K562 (cell line): ENCODE data around the gene BRSK1. TPM values are rescaled to one million over a fixed set of nuclear protein-coding genes. Genes with fewer than 3 reads are reported as not detected.

Source experiments
- BCLAF1 ChIP-seq, 2 experiments: fragments of 450-650 bp in 1 of 2; IDR thresholded peaks; 2 replicates each; pipeline ENCODE4 v1.6.1; 2011 to 2017; ENCODE audit warnings: low read depth in 2 of 2, antibody characterized with exemption in 1 of 2, borderline replicate concordance in 1 of 2, low read length in 1 of 2, mild to moderate bottlenecking in 1 of 2, mixed read lengths in 1 of 2; ENCODE audit not compliant: control insufficient read depth in 1 of 2
- CHD4 ChIP-seq: fragments of 200-600 bp; sonication (generic); IDR thresholded peaks from 3 replicates; pipeline ENCODE4 v1.6.1; 2012; ENCODE audit warnings: low read depth, mild to moderate bottlenecking, mixed read lengths, low read length, inconsistent platforms; ENCODE audit not compliant: insufficient read depth, insufficient replicate concordance, poor library complexity, severe bottlenecking
- ILK ChIP-seq: fragments of 450-650 bp; IDR thresholded peaks from 2 replicates; pipeline ENCODE4 v1.6.1; 2016; ENCODE audit warnings: missing genetic modification characterization, low read depth, mild to moderate bottlenecking, missing compliant biosample characterization, moderate library complexity, borderline replicate concordance
- PURB ChIP-seq: sonication (generic); formaldehyde crosslinking; IDR thresholded peaks from 2 replicates; pipeline ENCODE4 v1.9.0; 2021; ENCODE audit warnings: low read depth, mild to moderate bottlenecking, missing genetic modification reagents
- THAP7 ChIP-seq: fragments of 250-450 bp; sonication (Bioruptor Pico); IDR thresholded peaks from 2 replicates; pipeline ENCODE4 v1.5.0; 2021
- ZBTB2 ChIP-seq: fragments of 450-650 bp; IDR thresholded peaks from 2 replicates; pipeline ENCODE4 v1.6.1; 2016; ENCODE audit warnings: antibody characterized with exemption
- ZBTB40 ChIP-seq, 2 experiments: fragments of 450-650 bp in 1 of 2; sonication (generic) in 1 of 2; formaldehyde crosslinking in 1 of 2; IDR thresholded peaks; 2 replicates each; pipeline versions ENCODE4 v1.7.1 to v1.9.0; 2016 to 2022; ENCODE audit warnings: inconsistent platforms in 1 of 2, mild to moderate bottlenecking in 1 of 2, missing genetic modification reagents in 1 of 2
- ZNF175 ChIP-seq: fragments of 200-800 bp; sonication (Bioruptor generic); IDR thresholded peaks from 2 replicates; pipeline ENCODE4 v1.6.1; 2016; ENCODE audit warnings: low read depth, mild to moderate bottlenecking, missing genetic modification characterization, missing compliant biosample characterization
- polyA plus RNA-seq, 8 experiments: library from polyadenylated mRNA; depleted of rRNA in 4 of 8; stranded (reverse) in 5 of 8; unstranded in 3 of 8; fragments of >200 nt; fragmentation: Nextera tagmentation in 2 of 8; fragmentation: Illumina TruSeq in 1 of 8; extraction: Ambion mirVana in 2 of 8; extraction: Trizol in 1 of 8; gene quantifications; 2 replicates each; pipeline versions ENCODE4 v1.2.1 to v1.2.3, GENCODE V29; 2011 to 2014; ENCODE audit warnings: inconsistent platforms in 1 of 8, missing spikeins in 1 of 8
- total RNA-seq, 7 experiments: library from RNA; depleted of rRNA in 6 of 7; stranded (reverse); fragments of >200 nt in 6 of 7; fragmentation: Illumina TruSeq in 2 of 7; extraction: Trizol in 2 of 7; gene quantifications; 2 replicates each; pipeline versions ENCODE4 v1.2.1 to v1.2.3, GENCODE V29; 2011 to 2021; ENCODE audit warnings: low replicate concordance in 1 of 7
- TF ChIP-seq, protein P1 (sequence below): fragments of 250-450 bp; sonication (Bioruptor Pico); IDR thresholded peaks from 2 replicates; pipeline ENCODE4 v1.6.1; 2021; ENCODE audit warnings: mild to moderate bottlenecking

Gene BRSK1
- total and polyA plus RNA-seq, 9 of the 15 experiments (the other 6 are each of a cell fraction or from before 2014, with no cell fraction given): 1.7 to 9.3 (median 3.8) TPM; not detected in 2

DNA sequence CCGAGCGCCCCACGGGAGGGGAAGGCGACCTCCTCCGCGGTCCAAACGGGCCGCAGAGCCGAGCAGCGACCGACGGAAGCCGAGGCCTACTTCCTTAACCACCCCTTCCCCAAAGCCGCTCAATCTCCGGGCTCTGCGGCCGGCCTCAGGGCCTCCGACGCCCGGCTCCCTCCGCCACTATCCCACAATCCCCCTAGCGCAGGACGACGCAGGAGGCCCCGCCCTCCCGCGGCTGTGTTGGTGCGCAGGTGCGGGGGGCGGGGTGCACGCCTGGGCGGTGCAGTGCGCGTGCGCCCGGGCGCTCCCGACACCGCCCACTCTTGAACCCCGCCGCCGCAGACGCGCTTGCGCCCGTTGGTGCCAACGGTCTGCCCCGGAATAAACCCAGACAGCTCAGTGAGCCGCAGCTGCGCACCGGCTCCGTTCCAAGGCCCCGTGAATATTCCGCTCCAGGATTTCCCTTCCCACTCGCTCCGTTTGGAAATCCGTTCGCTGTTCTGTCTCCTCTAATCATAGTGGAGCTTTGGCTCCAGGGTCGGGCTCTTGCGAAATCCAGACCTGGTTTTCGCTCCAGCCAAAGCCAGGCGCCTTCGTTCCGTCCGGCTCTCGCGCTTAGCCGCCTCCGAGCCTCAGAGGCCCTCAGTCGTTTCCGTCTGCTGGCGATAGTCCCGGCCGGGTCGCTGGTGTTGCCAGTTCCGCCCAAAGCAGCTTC is 24.8 kb upstream of the BRSK1 start, which contains the start of gene PPP6R1 (continued):
- TF ChIP-seq ZBTB40 (IDR thresholded peaks at IDR 0.05) (peak; percentile 78), ZBTB40 (CRISPR knock-in tag; IDR thresholded peaks at IDR 0.05) (no peak), ILK (tag) (no peak), BCLAF1 (IDR thresholded peaks at IDR 0.05; ENCODE audit: borderline replicate concordance in 1 of 2, control insufficient read depth in 1 of 2, low read depth in 2 of 2, low read length in 1 of 2) (peak in 1 of 2 experiments; percentile 95; a peak in 2 of 4 replicates), PURB (CRISPR knock-in tag) (no peak), ZNF175 (CRISPR knock-in tag) (no peak), ZBTB2 (peak; percentile 96), THAP7 (CRISPR knock-in tag) (no peak), CHD4 (no peak)
- TF ChIP-seq, protein P1, sequence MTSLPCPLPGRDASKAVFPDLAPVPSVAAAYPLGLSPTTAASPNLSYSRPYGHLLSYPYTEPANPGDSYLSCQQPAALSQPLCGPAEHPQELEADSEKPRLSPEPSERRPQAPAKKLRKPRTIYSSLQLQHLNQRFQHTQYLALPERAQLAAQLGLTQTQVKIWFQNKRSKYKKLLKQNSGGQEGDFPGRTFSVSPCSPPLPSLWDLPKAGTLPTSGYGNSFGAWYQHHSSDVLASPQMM (CRISPR knock-in tag): no peak
